ENCODE data around the gene MAP3K19.
A peak's percentile ranks its signal among the peaks of the same experiment; 100 is the strongest.

Gene MAP3K19

GRCh38 chr2:134926231-134926931, 120.9 kb downstream of the MAP3K19 start:
- no peak for DNase-seq

DNA sequence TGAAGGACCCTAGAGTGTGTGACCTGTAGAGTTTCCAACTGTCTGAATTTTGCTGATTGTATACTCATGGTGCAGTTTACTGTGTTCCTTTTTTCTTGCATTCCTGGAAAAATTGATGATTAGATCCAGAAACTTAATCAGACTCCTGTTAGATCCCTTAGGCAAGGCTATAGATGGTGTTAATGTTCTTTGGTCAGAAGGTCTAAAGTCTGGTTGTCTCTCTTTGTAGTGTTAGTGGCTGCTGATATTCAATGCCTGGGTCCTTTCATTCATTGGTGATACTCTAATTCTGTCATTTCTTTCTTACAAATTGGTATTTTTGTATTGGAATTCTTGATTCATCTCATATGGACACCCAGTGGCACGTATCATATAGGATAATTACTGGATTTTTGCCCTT, 122.3 kb downstream of the MAP3K19 start:
- no peak for DNase-seq

- DNase-seq, result peak; percentile 31
These were observed 127.7 kb downstream of the MAP3K19 start for GRCh38 chr2:134919341-134920210.

DNA sequence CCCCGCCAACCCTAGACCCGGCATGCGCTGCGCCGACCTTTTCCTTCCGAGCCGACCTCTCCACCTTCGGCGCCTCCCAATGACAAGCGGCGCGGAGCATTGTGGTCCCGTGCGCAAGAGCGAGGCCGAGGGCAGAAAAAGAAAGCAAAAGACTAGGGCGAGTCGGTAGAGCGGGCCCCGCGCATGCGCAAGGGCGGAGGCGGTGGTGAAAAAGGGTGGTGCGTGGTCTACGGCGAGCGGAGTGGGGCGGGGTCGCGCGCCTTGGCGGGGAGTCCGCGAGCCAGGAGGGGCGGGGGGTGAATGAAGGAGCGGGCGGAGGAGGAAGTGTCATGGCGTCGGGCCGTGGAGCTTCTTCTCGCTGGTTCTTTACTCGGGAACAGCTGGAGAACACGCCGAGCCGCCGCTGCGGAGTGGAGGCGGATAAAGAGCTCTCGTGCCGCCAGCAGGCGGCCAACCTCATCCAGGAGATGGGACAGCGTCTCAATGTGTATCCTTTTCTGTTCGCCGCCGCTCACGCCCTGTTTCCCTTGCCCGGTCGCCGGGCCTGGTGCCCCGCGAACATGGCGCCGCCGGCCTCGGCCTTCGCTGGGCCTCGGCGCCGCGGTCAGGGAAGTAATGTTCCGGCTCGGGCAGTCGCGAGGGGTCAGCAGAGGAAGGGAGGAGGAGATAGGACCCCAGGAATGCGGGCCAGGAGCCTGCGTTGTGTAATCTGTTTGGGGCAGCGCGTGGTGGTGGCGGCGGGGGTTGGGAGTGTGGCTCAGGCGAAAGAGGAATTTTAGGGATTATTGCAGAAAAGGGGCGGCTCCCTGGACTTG, 128.5 kb downstream of the MAP3K19 start, which contains the start of gene CCNT2:
Gene CCNT2 (plus strand): TSS at position 297 of the 815 bp plus-strand sequence. CDS start 33 bp downstream, at position 330.
- DNase-seq, result peak; percentile 96

- peak; percentile 94 for DNase-seq
These were observed 129.2 kb downstream of the MAP3K19 start for GRCh38 chr2:134917888-134918525.

DNA sequence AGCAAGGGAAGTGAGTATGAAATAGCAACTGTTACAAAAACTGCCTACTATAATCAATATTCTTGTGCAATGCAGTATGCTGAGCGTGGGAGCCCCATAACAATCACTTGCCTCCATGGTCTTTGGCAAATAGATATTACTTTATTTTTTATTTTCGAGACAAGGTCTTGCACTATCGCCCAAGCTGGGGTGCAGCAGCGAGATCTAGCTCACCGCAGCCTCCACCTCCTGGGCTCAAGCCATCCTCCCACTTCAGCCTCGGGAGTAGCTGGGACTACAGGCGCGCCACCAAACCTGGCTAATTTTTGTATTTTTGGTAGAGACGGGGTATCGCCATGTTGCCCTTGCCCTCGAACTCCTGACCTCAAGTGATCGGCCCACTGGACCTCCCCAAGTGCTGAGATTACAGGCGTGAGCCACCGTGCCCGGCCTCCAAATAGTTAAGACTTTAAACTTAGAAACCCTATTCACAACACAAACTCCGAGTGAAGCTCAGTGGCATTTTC, 129.8 kb downstream of the MAP3K19 start:
- DNase-seq, result no peak
